Keratinocyte (primary cell): ENCODE results near the gene CACHD1.

Experiments used
- EZH2 ChIP-seq: IDR thresholded peaks from one replicate; pipeline ENCODE4 v1.6.1; 2012; ENCODE audit warnings: inconsistent platforms, mild to moderate bottlenecking, low read length, moderate library complexity
- TF ChIP-seq, protein P1 (sequence below), 3 experiments: IDR thresholded peaks in 1 of 3; conservative IDR thresholded peaks in 1 of 3; optimal IDR thresholded peaks in 1 of 3; 2 replicates in 2 of 3; 3 replicates in 1 of 3; pipeline versions ENCODE3 to v1.5.1; 2011; ENCODE audit warnings: low read length in 3 of 3, mild to moderate bottlenecking in 3 of 3, moderate library complexity in 2 of 3, control low read depth in 1 of 3, inconsistent platforms in 1 of 3; ENCODE audit not compliant: insufficient read depth in 2 of 3; ENCODE audit errors: extremely low read depth in 1 of 3

DNA sequence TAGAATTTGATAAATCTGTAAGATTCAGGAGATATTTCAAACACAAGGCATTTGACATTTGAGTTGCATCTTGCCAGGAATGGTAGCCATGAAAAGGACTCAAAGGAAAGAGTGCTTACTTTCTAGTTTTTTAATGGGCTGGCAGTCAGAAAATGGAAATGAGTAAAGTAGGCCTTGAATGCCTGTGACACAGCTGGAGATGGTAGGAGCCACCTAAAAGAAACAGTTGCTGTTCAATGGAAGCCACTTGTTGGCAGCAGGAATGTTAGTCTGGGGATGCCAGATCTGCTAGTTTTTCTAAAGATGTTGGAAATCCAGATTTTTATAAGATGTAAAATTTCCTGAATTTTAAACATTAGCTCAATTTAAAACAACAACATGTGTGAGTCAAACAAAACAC, 43.6 kb downstream of the CACHD1 start:
- TF ChIP-seq, protein P1, sequence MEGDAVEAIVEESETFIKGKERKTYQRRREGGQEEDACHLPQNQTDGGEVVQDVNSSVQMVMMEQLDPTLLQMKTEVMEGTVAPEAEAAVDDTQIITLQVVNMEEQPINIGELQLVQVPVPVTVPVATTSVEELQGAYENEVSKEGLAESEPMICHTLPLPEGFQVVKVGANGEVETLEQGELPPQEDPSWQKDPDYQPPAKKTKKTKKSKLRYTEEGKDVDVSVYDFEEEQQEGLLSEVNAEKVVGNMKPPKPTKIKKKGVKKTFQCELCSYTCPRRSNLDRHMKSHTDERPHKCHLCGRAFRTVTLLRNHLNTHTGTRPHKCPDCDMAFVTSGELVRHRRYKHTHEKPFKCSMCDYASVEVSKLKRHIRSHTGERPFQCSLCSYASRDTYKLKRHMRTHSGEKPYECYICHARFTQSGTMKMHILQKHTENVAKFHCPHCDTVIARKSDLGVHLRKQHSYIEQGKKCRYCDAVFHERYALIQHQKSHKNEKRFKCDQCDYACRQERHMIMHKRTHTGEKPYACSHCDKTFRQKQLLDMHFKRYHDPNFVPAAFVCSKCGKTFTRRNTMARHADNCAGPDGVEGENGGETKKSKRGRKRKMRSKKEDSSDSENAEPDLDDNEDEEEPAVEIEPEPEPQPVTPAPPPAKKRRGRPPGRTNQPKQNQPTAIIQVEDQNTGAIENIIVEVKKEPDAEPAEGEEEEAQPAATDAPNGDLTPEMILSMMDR (optimal IDR thresholded peaks at IDR 0.05 in 1 of 3, IDR thresholded peaks at IDR 0.05 in 1 of 3, conservative IDR thresholded peaks at IDR 0.05 in 1 of 3; ENCODE audit: extremely low read depth in 1 of 3, insufficient read depth in 2 of 3, low read length in 3 of 3), result no peak
- TF ChIP-seq EZH2, result no peak
